Measurements from ENCODE around the gene HDAC10. TPM values are rescaled to one million over a fixed set of nuclear protein-coding genes. Genes with fewer than 3 reads are reported as not detected.

Gene HDAC10
- total RNA-seq, 2 donors from 2014 or later, result 40.5 to 59.1 TPM

DNA sequence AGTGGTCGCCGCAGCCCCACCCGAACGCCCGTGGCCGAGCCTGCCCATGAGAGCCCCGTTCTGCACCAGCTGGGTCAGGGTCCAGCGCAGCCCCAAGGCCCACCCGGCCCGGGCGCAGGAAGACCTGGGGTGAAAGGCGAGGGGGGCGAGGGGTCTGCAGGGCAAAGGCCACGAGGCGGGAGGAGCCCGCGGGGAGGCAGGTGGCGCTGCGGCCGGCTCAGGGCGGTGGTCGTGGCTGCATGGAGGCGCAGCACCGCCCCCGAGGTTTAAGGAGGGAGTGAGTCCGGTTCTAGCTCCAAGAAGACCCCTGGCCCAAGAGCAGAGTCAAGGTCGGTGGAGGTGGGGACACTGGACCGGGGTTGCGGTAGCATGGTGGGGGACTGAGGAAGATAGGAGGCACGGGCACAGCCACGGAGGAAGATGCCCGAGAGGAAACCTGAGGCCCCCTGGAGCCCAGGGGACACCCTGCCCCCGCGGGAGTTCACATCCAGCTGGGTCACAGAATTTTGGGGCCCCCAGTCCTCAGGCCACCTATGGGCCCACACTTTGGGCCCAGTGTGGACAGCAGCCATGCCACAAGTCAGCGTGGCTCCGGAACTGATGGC is 514 bp upstream of the HDAC10 start:
- H3K9ac ChIP-seq (ENCODE audit: low read depth in 2 of 2, low read length in 2 of 2), result peak overlapping the region; percentile 58 to 91
- TF ChIP-seq, protein P1, sequence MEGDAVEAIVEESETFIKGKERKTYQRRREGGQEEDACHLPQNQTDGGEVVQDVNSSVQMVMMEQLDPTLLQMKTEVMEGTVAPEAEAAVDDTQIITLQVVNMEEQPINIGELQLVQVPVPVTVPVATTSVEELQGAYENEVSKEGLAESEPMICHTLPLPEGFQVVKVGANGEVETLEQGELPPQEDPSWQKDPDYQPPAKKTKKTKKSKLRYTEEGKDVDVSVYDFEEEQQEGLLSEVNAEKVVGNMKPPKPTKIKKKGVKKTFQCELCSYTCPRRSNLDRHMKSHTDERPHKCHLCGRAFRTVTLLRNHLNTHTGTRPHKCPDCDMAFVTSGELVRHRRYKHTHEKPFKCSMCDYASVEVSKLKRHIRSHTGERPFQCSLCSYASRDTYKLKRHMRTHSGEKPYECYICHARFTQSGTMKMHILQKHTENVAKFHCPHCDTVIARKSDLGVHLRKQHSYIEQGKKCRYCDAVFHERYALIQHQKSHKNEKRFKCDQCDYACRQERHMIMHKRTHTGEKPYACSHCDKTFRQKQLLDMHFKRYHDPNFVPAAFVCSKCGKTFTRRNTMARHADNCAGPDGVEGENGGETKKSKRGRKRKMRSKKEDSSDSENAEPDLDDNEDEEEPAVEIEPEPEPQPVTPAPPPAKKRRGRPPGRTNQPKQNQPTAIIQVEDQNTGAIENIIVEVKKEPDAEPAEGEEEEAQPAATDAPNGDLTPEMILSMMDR (IDR thresholded peaks at IDR 0.05), result no peak
- no peaks in the 10 kb centered on the region for H3K27me3 ChIP-seq
- no peaks in the 10 kb centered on the region for H3K9me3 ChIP-seq
- no peak for DNase-seq
- H3K4me3 ChIP-seq, result peak overlapping the region; percentile 90
- intact Hi-C loops (cut with DNase I), result loop anchor here (5.0 to 10.0 kb wide), 2 partner anchors 91 to 253 kb away; partner anchors contain the start of genes LMF2, NCAPH2 and PPP6R2
- peaks cover 19% of the 10 kb centered on the region for H3K4me1 ChIP-seq
- no peaks in the 10 kb centered on the region for H3K36me3 ChIP-seq
- H3K27ac ChIP-seq, result peak overlapping the region; percentile 47

DNA sequence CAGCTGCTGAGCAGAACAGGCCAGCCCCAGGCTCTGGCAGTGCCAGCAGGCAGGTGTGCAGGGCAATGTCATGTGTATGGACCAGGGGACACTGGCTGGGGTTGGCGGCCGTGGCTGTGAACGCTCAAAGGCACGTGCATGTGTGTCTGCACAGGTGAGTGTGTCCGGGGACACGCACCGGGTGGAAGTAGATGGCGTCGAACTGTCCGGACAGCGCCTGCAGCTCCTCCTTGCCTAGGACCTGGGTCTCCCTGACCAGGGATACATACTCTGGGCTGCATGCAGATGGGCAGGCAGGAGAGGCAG is 863 bp downstream of the HDAC10 start:
- Histone ChIP-seq H3K4me3 (peak overlapping the region; percentile 90), H3K9me3 (no peaks in the 10 kb centered on the region), H3K4me1 (peaks cover 28% of the 10 kb centered on the region), H3K36me3 (no peaks in the 10 kb centered on the region), H3K9ac (ENCODE audit: low read depth in 2 of 2, low read length in 2 of 2) (peak overlapping the region; percentile 89 to 91), H3K27me3 (no peaks in the 10 kb centered on the region), H3K27ac (no peak overlapping the region)
- DNase-seq, result no peak
- TF ChIP-seq, protein P1 (IDR thresholded peaks at IDR 0.05), result no peak
- intact Hi-C loops (cut with DNase I), result loop anchor here (5.0 to 10.0 kb wide), 2 partner anchors 92 to 255 kb away; partner anchors contain the start of genes LMF2, NCAPH2 and PPP6R2

DNA sequence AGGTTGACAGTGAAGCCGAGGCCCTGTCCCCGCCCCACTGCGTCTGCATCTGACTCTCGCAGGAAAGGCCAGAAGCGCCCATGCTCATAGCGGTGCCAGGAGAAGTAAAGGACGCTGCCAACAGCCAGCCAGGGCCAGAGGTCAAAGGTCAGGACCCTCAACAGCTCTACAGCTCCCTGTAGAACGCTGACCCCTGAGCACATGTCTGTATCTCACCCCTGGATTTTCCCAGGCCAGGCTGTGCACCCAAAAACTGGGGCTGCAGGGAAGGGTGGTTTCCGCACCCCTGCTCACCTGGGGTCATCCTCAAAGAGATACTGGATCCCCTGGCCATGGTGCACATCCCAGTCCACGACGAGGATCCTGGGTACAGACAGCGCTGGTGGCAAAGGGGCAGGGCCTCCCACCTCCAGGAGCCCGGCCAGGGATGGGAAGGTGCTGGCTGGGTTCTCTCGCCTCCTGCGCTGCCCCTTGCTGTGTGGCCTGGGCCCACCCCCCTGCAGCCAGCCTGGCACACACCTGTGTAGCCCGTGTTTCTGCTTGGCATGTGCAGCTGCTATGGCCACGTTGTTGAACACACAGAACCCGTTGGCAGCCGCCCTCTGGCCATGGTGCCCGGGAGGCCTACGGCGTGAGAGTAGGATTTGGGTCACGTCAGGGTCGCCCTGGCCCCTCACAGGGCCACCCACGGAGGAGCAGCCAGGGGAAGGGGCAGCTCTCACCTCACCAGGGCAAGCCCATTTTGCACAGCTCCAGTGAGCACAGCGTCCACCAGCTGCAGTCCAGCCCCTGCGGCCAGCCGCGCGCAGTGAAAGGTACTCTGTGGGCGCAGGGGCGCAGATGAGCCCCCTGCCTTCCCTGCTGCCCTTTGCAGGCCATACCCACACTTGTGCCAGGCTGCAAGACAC is 1.5 kb downstream of the HDAC10 start:
- TF ChIP-seq, protein P1 (IDR thresholded peaks at IDR 0.05), result no peak
- H3K4me1 ChIP-seq, result peaks cover 28% of the 10 kb centered on the region

DNA sequence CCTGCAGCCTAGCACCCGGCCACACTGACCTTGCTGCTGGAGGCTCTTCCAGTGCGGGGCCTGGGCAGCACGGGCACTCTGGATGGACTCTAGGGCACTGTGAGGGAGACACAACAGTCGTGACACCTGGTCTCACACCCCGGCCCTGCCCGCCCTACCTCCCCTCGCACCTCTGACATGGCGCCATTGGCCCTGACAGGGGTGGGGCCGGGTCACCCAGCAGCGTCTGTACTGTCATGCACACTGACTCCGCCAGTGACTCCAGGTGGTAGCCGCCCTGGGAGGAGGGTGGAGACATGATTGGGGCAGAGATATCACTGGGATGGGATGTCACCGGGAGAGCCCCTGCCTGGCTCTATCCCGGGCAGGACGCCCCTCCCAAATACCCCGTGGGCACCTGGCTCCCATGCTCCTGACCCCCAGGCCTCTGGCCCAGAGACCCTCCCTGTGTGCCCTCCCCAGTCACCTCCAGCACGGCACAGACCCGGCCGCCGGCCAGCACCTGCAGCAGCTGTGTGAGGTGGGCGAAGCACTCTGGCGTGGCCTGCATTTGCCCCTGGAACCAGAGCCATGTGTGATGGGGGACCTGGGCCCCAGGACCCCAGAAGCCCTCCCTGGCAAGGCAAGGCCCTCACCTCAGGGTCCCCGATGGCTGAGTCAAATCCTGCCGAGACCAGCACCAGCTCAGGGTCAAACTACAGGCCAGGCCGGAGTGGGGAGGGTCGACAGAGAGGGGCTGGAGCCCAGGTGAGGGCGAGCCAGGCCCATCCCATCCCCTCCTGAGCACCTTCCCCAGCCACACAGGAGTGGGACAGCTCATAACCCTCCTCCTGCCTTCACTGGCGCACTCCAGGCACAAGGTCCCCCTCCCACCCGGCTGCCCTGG is 2.6 kb downstream of the HDAC10 start:
- H3K9ac ChIP-seq (ENCODE audit: low read depth in 2 of 2, low read length in 2 of 2), result no peak overlapping the region
- no peak overlapping the region for H3K4me3 ChIP-seq
- H3K4me1 ChIP-seq, result peaks cover 32% of the 10 kb centered on the region
- no peaks in the 10 kb centered on the region for H3K27me3 ChIP-seq
- no peak overlapping the region for H3K27ac ChIP-seq
- no peaks in the 10 kb centered on the region for H3K36me3 ChIP-seq
- H3K9me3 ChIP-seq, result no peaks in the 10 kb centered on the region
- no peak for DNase-seq
- intact Hi-C loops (cut with DNase I), result no loop called here
- TF ChIP-seq, protein P1 (IDR thresholded peaks at IDR 0.05), result no peak

More for the DNA sequence above, 1.5 kb downstream of the HDAC10 start:
- H3K9me3 ChIP-seq, result no peaks in the 10 kb centered on the region
- H3K27me3 ChIP-seq, result no peaks in the 10 kb centered on the region
- no peak overlapping the region for H3K27ac ChIP-seq
- intact Hi-C loops (cut with DNase I), result loop anchor here (5.0 to 10.0 kb wide), 2 partner anchors 93 to 255 kb away; partner anchors contain the start of genes LMF2, NCAPH2 and PPP6R2
- DNase-seq, result no peak
- H3K4me3 ChIP-seq, result peak overlapping the region; percentile 90
- peak overlapping the region in 1 of 2 donors; percentile 91 for H3K9ac ChIP-seq (ENCODE audit: low read depth in 2 of 2, low read length in 2 of 2)
- H3K36me3 ChIP-seq, result no peaks in the 10 kb centered on the region

DNA sequence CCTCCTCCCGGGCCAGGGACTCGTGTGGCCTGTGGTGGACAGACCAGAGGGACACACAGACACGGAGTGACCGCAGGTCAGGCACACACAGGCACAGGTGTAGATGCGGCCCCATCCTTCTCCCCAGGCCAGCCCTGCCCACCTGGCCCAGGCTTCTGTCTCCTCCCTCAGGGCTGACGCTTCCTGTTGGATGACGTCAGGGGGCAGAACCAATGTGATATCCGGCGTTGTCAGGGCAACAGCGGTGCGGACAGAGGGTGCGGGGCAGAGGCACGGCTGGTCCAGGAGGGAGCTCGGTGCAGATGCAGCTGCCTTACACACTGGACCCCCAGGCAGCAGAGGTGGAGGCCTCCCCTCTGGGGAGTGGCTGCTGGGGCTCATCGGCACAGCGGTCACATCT is 3.3 kb downstream of the HDAC10 start:
- Histone ChIP-seq H3K4me1 (peaks cover 39% of the 10 kb centered on the region), H3K27me3 (no peaks in the 10 kb centered on the region), H3K36me3 (no peaks in the 10 kb centered on the region), H3K9me3 (no peaks in the 10 kb centered on the region), H3K9ac (ENCODE audit: low read depth in 2 of 2, low read length in 2 of 2) (peak overlapping the region in 1 of 2 donors; percentile 16), H3K4me3 (no peak overlapping the region), H3K27ac (no peak overlapping the region)
- DNase-seq, result peak; percentile 86
- TF ChIP-seq, protein P1 (IDR thresholded peaks at IDR 0.05), result no peak
- intact Hi-C loops (cut with DNase I), result no loop called here
